HepG2 (cell line): ENCODE measurements around the gene RRBP1. TPM values are rescaled to one million over a fixed set of nuclear protein-coding genes. Genes with fewer than 3 reads are reported as not detected.

ENCODE experiments used
- BORCS8-MEF2B ChIP-seq: sonication (generic); formaldehyde crosslinking; IDR thresholded peaks from 2 replicates; pipeline ENCODE4 v1.8.0; 2022; ENCODE audit warnings: mild to moderate bottlenecking, missing genetic modification reagents
- CC2D1A ChIP-seq: sonication (generic); formaldehyde crosslinking; IDR thresholded peaks from 2 replicates; pipeline ENCODE4 v1.8.1; 2023; ENCODE audit warnings: mild to moderate bottlenecking, missing genetic modification reagents
- GFI1 ChIP-seq: sonication (generic); formaldehyde crosslinking; IDR thresholded peaks from 2 replicates; pipeline ENCODE4 v1.5.0; 2020; ENCODE audit warnings: missing genetic modification reagents, mild to moderate bottlenecking, borderline replicate concordance
- GMEB2 ChIP-seq: IDR thresholded peaks from 2 replicates; pipeline ENCODE4 v1.6.1; 2016; ENCODE audit warnings: missing biosample characterization, missing genetic modification reagents, low read depth
- HDAC6 ChIP-seq: fragments of 200-600 bp; sonication (generic); IDR thresholded peaks from 2 replicates; pipeline ENCODE4 v1.7.0; 2017; ENCODE audit warnings: mild to moderate bottlenecking, antibody characterized with exemption, low read length, low read depth
- NFAT5 ChIP-seq: sonication (generic); formaldehyde crosslinking; IDR thresholded peaks from 2 replicates; pipeline ENCODE4 v1.4.0; 2020; ENCODE audit warnings: missing genetic modification reagents
- PAXIP1 ChIP-seq: sonication (generic); formaldehyde crosslinking; conservative IDR thresholded peaks from 2 replicates; pipeline ENCODE4 v1.4.0; 2020; ENCODE audit warnings: mild to moderate bottlenecking, missing genetic modification reagents, moderate library complexity
- RAD21 ChIP-seq: fragments of 450-650 bp; formaldehyde crosslinking; IDR thresholded peaks from 2 replicates; pipeline ENCODE4 v1.5.0; 2020; ENCODE audit warnings: mild to moderate bottlenecking
- TBX3 ChIP-seq: fragments of 450-650 bp; IDR thresholded peaks from 2 replicates; pipeline ENCODE4 v1.6.1; 2017; ENCODE audit warnings: antibody characterized with exemption, mild to moderate bottlenecking, inconsistent platforms, borderline replicate concordance
- ZC3H13 ChIP-seq: sonication (generic); formaldehyde crosslinking; IDR thresholded peaks from 2 replicates; pipeline ENCODE4 v1.8.1; 2023; ENCODE audit warnings: mild to moderate bottlenecking, missing genetic modification reagents, moderate library complexity
- ZFP41 ChIP-seq: sonication (generic); formaldehyde crosslinking; IDR thresholded peaks from 2 replicates; pipeline ENCODE4 v1.4.0; 2020; ENCODE audit warnings: mild to moderate bottlenecking, missing genetic modification reagents, borderline replicate concordance
- ZNF24 ChIP-seq: fragments of 450-650 bp; IDR thresholded peaks from 2 replicates; pipeline ENCODE4 v1.6.1; 2017; ENCODE audit warnings: antibody characterized with exemption, mild to moderate bottlenecking
- ZNF276 ChIP-seq: sonication (generic); formaldehyde crosslinking; IDR thresholded peaks from 2 replicates; pipeline ENCODE4 v1.4.0; 2020; ENCODE audit warnings: mild to moderate bottlenecking, low read depth, missing genetic modification reagents
- ZNF501 ChIP-seq: sonication (generic); formaldehyde crosslinking; IDR thresholded peaks from 2 replicates; pipeline ENCODE4 v1.5.1; 2020; ENCODE audit warnings: mild to moderate bottlenecking, moderate library complexity, missing genetic modification reagents
- ZNF572 ChIP-seq: sonication (generic); formaldehyde crosslinking; IDR thresholded peaks from 2 replicates; pipeline ENCODE4 v1.5.1; 2020; ENCODE audit warnings: mild to moderate bottlenecking, missing genetic modification reagents
- ZNF749 ChIP-seq: sonication (generic); formaldehyde crosslinking; IDR thresholded peaks from 2 replicates; pipeline ENCODE4 v1.8.0; 2022; ENCODE audit warnings: mild to moderate bottlenecking, missing genetic modification reagents, moderate library complexity, borderline replicate concordance
- polyA plus RNA-seq, 8 experiments: library from polyadenylated mRNA; depleted of rRNA in 3 of 8; stranded (reverse) in 7 of 8; unstranded in 1 of 8; fragments of >200 nt; fragmentation: Illumina TruSeq in 4 of 8; extraction: Trizol in 4 of 8; gene quantifications; 2 replicates each; pipeline versions ENCODE4 v1.2.1 to v1.2.3, GENCODE V29; 2011 to 2016; ENCODE audit warnings: low read depth in 4 of 8, missing spikeins in 1 of 8, mixed read lengths in 1 of 8; ENCODE audit not compliant: insufficient read depth in 1 of 8
- total RNA-seq, 5 experiments: library from RNA; depleted of rRNA; stranded (reverse); fragments of >200 nt; fragmentation: Illumina TruSeq; extraction: Trizol; gene quantifications; 2 replicates each; pipeline ENCODE4 v1.2.3, GENCODE V29; 2016; ENCODE audit warnings: low read depth in 1 of 5

Gene RRBP1
- total and polyA plus RNA-seq, 2 of the 13 experiments (the other 11 are each of a cell fraction or from before 2014, with no cell fraction given) = 150 to 222 TPM

GRCh38 chr20:17679941-17680835, 1.9 kb downstream of the RRBP1 start (continued):
- TF ChIP-seq NFAT5 (CRISPR knock-in tag) (0 out of 2 replicates have a peak, but pooled peaks have one; percentile 20), ZNF749 (CRISPR knock-in tag) (no peak), BORCS8-MEF2B (CRISPR knock-in tag) (peak; percentile 35; the same call in 1 of the 2 replicates), ZFP41 (CRISPR knock-in tag) (no peak), HDAC6 (no peak), ZC3H13 (CRISPR knock-in tag) (peak; percentile 93), ZNF276 (CRISPR knock-in tag) (no peak), GMEB2 (CRISPR knock-in tag) (no peak), ZNF24 (no peak), TBX3 (no peak; the same call in 1 of the 2 replicates), CC2D1A (CRISPR knock-in tag) (no peak), RAD21 (CRISPR knock-in tag) (no peak; the same call in 1 of the 2 replicates), ZNF572 (peak; percentile 89; the same call in 1 of the 2 replicates), GFI1 (CRISPR knock-in tag) (peak; percentile 38), ZNF501 (CRISPR knock-in tag) (peak; percentile 75), PAXIP1 (CRISPR knock-in tag) (peak; percentile 75)
